Activated T-cell treated with anti-CD3 and anti-CD28 coated beads, Interleukin-2, amount 50 U/mL, for 4 hours (primary cell): ENCODE results near the gene SNRPA1. TPM values are rescaled to one million over a fixed set of nuclear protein-coding genes. Genes with fewer than 3 reads are reported as not detected.
"Not testable (repeated sequence)": the region's sequence is repeated elsewhere in the genome, so short reads cannot be mapped to it uniquely, and the experiment has no call there.

Experiments
- ATAC-seq, 2 donors: fragments of 200-7000 bp; cut with Tn5 transposase; one replicate each; pipeline ENCODE4 v1.10.0; 2021
- DNase-seq: peaks from one replicate; pipeline ENCODE4 v3.0.0-alpha.2; 2020
- H3K27me3 Mint-ChIP-seq: one replicate; pipeline ENCODE4 v1.8.0; 2021; ENCODE audit warnings: low read depth, mixed read lengths
- H3K36me3 Mint-ChIP-seq: one replicate; pipeline ENCODE4 v1.8.0; 2022; ENCODE audit warnings: mixed read lengths; ENCODE audit not compliant: insufficient read depth
- H3K4me1 Mint-ChIP-seq: one replicate; pipeline ENCODE4 v1.8.0; 2021; ENCODE audit warnings: low read depth, mixed read lengths
- H3K4me3 Mint-ChIP-seq: one replicate; pipeline ENCODE4 v1.8.0; 2021; ENCODE audit warnings: mild to moderate bottlenecking, moderate library complexity, mixed read lengths
- H3K9me3 Mint-ChIP-seq: one replicate; pipeline ENCODE4 v1.8.0; 2021; ENCODE audit warnings: mixed read lengths
- total RNA-seq, 3 donors: library from RNA; stranded (reverse); gene quantifications; one replicate each; pipeline ENCODE4 v1.2.1, GENCODE V29; 2021

The SNRPA1 gene
- total RNA-seq, 3 donors from 2014 or later, result 229 to 264 (median 233) TPM

GRCh38 chr15:101288905-101289513 lies 6.0 kb downstream of the SNRPA1 start:
- DNase-seq (no peak), ATAC-seq (peak; percentile 47 to 57)
- no peaks in the 10 kb centered on the region for H3K27me3 Mint-ChIP-seq
- peaks cover 46% of the 10 kb centered on the region for H3K4me1 Mint-ChIP-seq
- no peaks in the 10 kb centered on the region for H3K9me3 Mint-ChIP-seq
- H3K4me3 Mint-ChIP-seq, result no peak overlapping the region
- H3K36me3 Mint-ChIP-seq, result peaks cover 62% of the 10 kb centered on the region

GRCh38 chr15:101287342-101287741 lies 7.7 kb downstream of the SNRPA1 start:
- not testable (repeated sequence) for H3K27me3 Mint-ChIP-seq, DNase-seq, H3K9me3 Mint-ChIP-seq, ATAC-seq, H3K4me3 Mint-ChIP-seq
- Mint-ChIP-seq H3K4me1 (peaks cover 35% of the 10 kb centered on the region), H3K36me3 (peaks cover 58% of the 10 kb centered on the region)

GRCh38 chr15:101286471-101287114 lies 8.5 kb downstream of the SNRPA1 start:
- no peak overlapping the region for H3K4me3 Mint-ChIP-seq
- H3K36me3 Mint-ChIP-seq, result peaks cover 59% of the 10 kb centered on the region
- no peaks in the 10 kb centered on the region for H3K27me3 Mint-ChIP-seq
- no peaks in the 10 kb centered on the region for H3K9me3 Mint-ChIP-seq
- ATAC-seq, result no peak
- DNase-seq, result no peak
- H3K4me1 Mint-ChIP-seq, result peaks cover 28% of the 10 kb centered on the region

GRCh38 chr15:101283931-101284330 lies 11.1 kb downstream of the SNRPA1 start:
- Mint-ChIP-seq H3K36me3 (peaks cover 54% of the 10 kb centered on the region), H3K4me3 (no peak overlapping the region), H3K9me3 (no peaks in the 10 kb centered on the region), H3K4me1 (peaks cover 13% of the 10 kb centered on the region), H3K27me3 (no peaks in the 10 kb centered on the region)
- DNase-seq (no peak), ATAC-seq (no peak)

- DNase-seq (no peak), ATAC-seq (no peak)
- Mint-ChIP-seq H3K36me3 (peaks cover 29% of the 10 kb centered on the region), H3K4me3 (no peak overlapping the region), H3K4me1 (peaks cover 24% of the 10 kb centered on the region), H3K9me3 (no peaks in the 10 kb centered on the region), H3K27me3 (no peaks in the 10 kb centered on the region)
These were observed 15.0 kb downstream of the SNRPA1 start for GRCh38 chr15:101280007-101280406.

- H3K9me3 Mint-ChIP-seq, result no peaks in the 10 kb centered on the region
- peaks cover 38% of the 10 kb centered on the region for H3K36me3 Mint-ChIP-seq
- no peak for ATAC-seq
- H3K4me3 Mint-ChIP-seq, result peak overlapping the region; percentile 86
- H3K27me3 Mint-ChIP-seq, result no peaks in the 10 kb centered on the region
- no peak for DNase-seq
- H3K4me1 Mint-ChIP-seq, result peaks cover 33% of the 10 kb centered on the region
These were observed 17.0 kb downstream of the SNRPA1 start for GRCh38 chr15:101277943-101278564.

GRCh38 chr15:101277038-101277822 lies 17.8 kb downstream of the SNRPA1 start, which contains the start of gene SELENOS:
TSS of gene SELENOS (minus strand) at chr15:101277485. CDS start at chr15:101277417, 68 bp downstream.
- peak; percentile 96 for ATAC-seq
- H3K9me3 Mint-ChIP-seq, result no peaks in the 10 kb centered on the region
- peaks cover 33% of the 10 kb centered on the region for H3K4me1 Mint-ChIP-seq
- peaks cover 40% of the 10 kb centered on the region for H3K36me3 Mint-ChIP-seq
- H3K27me3 Mint-ChIP-seq, result no peaks in the 10 kb centered on the region
- DNase-seq, result peak; percentile 87
- peak within 1 kb of the TSS; percentile 93 for H3K4me3 Mint-ChIP-seq

GRCh38 chr15:101276501-101277037 lies 18.5 kb downstream of the SNRPA1 start:
- Mint-ChIP-seq H3K27me3 (no peaks in the 10 kb centered on the region), H3K4me1 (peaks cover 33% of the 10 kb centered on the region), H3K36me3 (peaks cover 37% of the 10 kb centered on the region), H3K4me3 (peak overlapping the region; percentile 93), H3K9me3 (no peaks in the 10 kb centered on the region)
- DNase-seq, result no peak
- peak in 1 of 2 donors; percentile 9 for ATAC-seq

- Mint-ChIP-seq H3K4me1 (peaks cover 33% of the 10 kb centered on the region), H3K9me3 (no peaks in the 10 kb centered on the region), H3K4me3 (peak overlapping the region; percentile 93), H3K27me3 (no peaks in the 10 kb centered on the region), H3K36me3 (peaks cover 40% of the 10 kb centered on the region)
- DNase-seq (no peak), ATAC-seq (no peak)
These were observed 20.0 kb downstream of the SNRPA1 start for GRCh38 chr15:101275018-101275417.

- Mint-ChIP-seq H3K27me3 (no peaks in the 10 kb centered on the region), H3K36me3 (peaks cover 48% of the 10 kb centered on the region), H3K4me3 (no peak overlapping the region), H3K9me3 (no peaks in the 10 kb centered on the region), H3K4me1 (peaks cover 30% of the 10 kb centered on the region)
- no peak for ATAC-seq
- no peak for DNase-seq
These were observed 21.5 kb downstream of the SNRPA1 start for GRCh38 chr15:101273534-101273933.

GRCh38 chr15:101272584-101272983 lies 22.5 kb downstream of the SNRPA1 start:
- DNase-seq (no peak), ATAC-seq (no peak)
- H3K9me3 Mint-ChIP-seq, result no peaks in the 10 kb centered on the region
- H3K4me1 Mint-ChIP-seq, result peaks cover 24% of the 10 kb centered on the region
- no peak overlapping the region for H3K4me3 Mint-ChIP-seq
- no peaks in the 10 kb centered on the region for H3K27me3 Mint-ChIP-seq
- peaks cover 48% of the 10 kb centered on the region for H3K36me3 Mint-ChIP-seq

GRCh38 chr15:101269479-101270223 lies 25.4 kb downstream of the SNRPA1 start:
- Mint-ChIP-seq H3K36me3 (peaks cover 43% of the 10 kb centered on the region), H3K27me3 (no peaks in the 10 kb centered on the region), H3K4me1 (peaks cover 6% of the 10 kb centered on the region), H3K9me3 (no peaks in the 10 kb centered on the region), H3K4me3 (no peak overlapping the region)
- no peak for DNase-seq
- ATAC-seq, result no peak

GRCh38 chr15:101267320-101268104 lies 27.5 kb downstream of the SNRPA1 start:
- H3K4me1 Mint-ChIP-seq, result no peaks in the 10 kb centered on the region
- no peaks in the 10 kb centered on the region for H3K9me3 Mint-ChIP-seq
- DNase-seq (no peak), ATAC-seq (no peak)
- H3K36me3 Mint-ChIP-seq, result peaks cover 24% of the 10 kb centered on the region
- no peaks in the 10 kb centered on the region for H3K27me3 Mint-ChIP-seq
- no peak overlapping the region for H3K4me3 Mint-ChIP-seq
